Mucosa of descending colon (tissue), 3 donors: ENCODE measurements around the gene LRRK2. TPM values are rescaled to one million over a fixed set of nuclear protein-coding genes. Genes with fewer than 3 reads are reported as not detected.
"Not testable (repeated sequence)": the region's sequence is repeated elsewhere in the genome, so short reads cannot be mapped to it uniquely, and the experiment has no call there.

Experiments
- ATAC-seq: fragments of 200-7000 bp; cut with Tn5 transposase; one replicate; pipeline ENCODE4 v1.9.1; 2020; ENCODE audit warnings: mild to moderate bottlenecking, moderate library complexity
- DNase-seq, 3 donors: peaks; one replicate each; pipeline ENCODE4 v3.0.0-alpha.2; 2020
- H3K36me3 ChIP-seq: fragments of 200-600 bp; one replicate; pipeline ENCODE4 v1.8.0; 2021; ENCODE audit warnings: low read depth, mild to moderate bottlenecking
- H3K4me1 ChIP-seq: fragments of 200-600 bp; one replicate; pipeline ENCODE4 v1.8.0; 2021; ENCODE audit warnings: low read depth, mild to moderate bottlenecking
- H3K4me3 ChIP-seq: fragments of 200-600 bp; one replicate; pipeline ENCODE4 v1.8.0; 2021; ENCODE audit warnings: mild to moderate bottlenecking
- H3K9me3 ChIP-seq: fragments of 200-600 bp; one replicate; pipeline ENCODE4 v1.8.0; 2021; ENCODE audit warnings: mild to moderate bottlenecking
- intact Hi-C, 2 donors: fragments of 100-400 bp; cut with DNase I in 1 of 2; cut with micrococcal nuclease in 1 of 2; formaldehyde crosslinking; loops; one replicate each; pipeline versions ENCODE4 v1.11.0 to v1.11.1; 2022; cut with DNase I, micrococcal nuclease
- total RNA-seq, 3 donors: library from RNA; stranded (reverse); fragmentation: NEBNext Ultra II Directional in 2 of 3; extraction: Animal tissue kit (Norgen Biotek cat#: 25700) in 2 of 3; gene quantifications; one replicate each; pipeline versions ENCODE4 v1.2.1 to v1.2.4, GENCODE V29; 2021 to 2023
- TF ChIP-seq, protein P1 (sequence below): fragments of 200-600 bp; IDR thresholded peaks from one replicate; pipeline ENCODE4 v1.8.0; 2022; ENCODE audit warnings: antibody characterized with exemption, mild to moderate bottlenecking
- donor health status: DM: no; HTN: no; CAD: no; lungs with moderate emphysema.
- donor health status: DM: no; HTN: no; CAD: no.
- donor health status: DM: no; HTN: yes; CAD: no.

The LRRK2 gene
- total RNA-seq, 3 donors from 2014 or later: 1.6 to 15.7 (median 3.3) TPM

DNA sequence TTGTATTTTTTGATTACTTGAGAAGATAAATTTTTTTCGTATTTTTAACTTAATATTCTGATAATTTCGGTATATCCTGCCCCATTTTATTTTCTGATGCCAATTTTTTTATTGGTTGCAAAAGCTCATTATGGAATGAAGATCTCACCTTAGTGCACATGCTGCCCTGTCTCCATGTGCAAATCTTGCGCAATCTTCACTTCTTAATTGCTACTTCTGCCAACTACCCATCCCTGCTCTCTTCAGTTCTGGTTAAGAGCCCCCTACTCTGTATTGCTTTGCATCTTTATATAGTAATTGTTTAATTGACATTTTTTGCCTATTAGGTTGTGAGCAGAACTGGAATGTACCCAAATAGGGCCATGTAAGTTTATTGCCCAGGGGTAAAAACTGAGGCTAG lies 20.5 kb upstream of the LRRK2 start:
- no peaks in the 10 kb centered on the region for H3K4me1 ChIP-seq
- no peak for ATAC-seq
- intact Hi-C loops: no loop called here

DNA sequence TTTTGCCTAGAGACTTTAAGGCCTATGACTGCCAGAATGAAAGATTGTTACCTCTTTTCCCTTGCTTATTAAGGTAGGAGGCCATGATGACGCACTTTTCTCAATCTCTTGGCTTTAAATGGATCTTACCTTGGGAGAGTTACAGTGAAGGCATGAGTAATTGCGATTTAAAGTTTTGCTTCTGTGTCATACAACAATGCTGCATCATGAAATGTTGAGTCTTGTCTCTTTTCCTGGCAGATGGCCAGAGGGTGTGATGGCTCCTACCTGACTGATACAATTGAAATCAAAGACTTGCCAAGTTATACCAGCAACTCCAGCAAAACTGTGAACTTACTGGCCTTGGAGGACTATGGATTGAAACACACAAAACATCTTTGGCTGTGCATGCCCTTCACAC lies 17.2 kb upstream of the LRRK2 start:
- TF ChIP-seq, protein P1, sequence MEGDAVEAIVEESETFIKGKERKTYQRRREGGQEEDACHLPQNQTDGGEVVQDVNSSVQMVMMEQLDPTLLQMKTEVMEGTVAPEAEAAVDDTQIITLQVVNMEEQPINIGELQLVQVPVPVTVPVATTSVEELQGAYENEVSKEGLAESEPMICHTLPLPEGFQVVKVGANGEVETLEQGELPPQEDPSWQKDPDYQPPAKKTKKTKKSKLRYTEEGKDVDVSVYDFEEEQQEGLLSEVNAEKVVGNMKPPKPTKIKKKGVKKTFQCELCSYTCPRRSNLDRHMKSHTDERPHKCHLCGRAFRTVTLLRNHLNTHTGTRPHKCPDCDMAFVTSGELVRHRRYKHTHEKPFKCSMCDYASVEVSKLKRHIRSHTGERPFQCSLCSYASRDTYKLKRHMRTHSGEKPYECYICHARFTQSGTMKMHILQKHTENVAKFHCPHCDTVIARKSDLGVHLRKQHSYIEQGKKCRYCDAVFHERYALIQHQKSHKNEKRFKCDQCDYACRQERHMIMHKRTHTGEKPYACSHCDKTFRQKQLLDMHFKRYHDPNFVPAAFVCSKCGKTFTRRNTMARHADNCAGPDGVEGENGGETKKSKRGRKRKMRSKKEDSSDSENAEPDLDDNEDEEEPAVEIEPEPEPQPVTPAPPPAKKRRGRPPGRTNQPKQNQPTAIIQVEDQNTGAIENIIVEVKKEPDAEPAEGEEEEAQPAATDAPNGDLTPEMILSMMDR: no peak
- H3K9me3 ChIP-seq: peaks cover under 1% of the 10 kb centered on the region
- H3K36me3 ChIP-seq: no peaks in the 10 kb centered on the region
- no peak for ATAC-seq
- DNase-seq: no peak
- H3K4me1 ChIP-seq: no peaks in the 10 kb centered on the region
- intact Hi-C loops: no loop called here
- H3K4me3 ChIP-seq: no peak overlapping the region

More for the DNA sequence above, 20.5 kb upstream of the LRRK2 start:
- Histone ChIP-seq H3K9me3 (no peaks in the 10 kb centered on the region), H3K4me3 (no peak overlapping the region), H3K36me3 (no peaks in the 10 kb centered on the region)
- TF ChIP-seq, protein P1: no peak
- DNase-seq: no peak

DNA sequence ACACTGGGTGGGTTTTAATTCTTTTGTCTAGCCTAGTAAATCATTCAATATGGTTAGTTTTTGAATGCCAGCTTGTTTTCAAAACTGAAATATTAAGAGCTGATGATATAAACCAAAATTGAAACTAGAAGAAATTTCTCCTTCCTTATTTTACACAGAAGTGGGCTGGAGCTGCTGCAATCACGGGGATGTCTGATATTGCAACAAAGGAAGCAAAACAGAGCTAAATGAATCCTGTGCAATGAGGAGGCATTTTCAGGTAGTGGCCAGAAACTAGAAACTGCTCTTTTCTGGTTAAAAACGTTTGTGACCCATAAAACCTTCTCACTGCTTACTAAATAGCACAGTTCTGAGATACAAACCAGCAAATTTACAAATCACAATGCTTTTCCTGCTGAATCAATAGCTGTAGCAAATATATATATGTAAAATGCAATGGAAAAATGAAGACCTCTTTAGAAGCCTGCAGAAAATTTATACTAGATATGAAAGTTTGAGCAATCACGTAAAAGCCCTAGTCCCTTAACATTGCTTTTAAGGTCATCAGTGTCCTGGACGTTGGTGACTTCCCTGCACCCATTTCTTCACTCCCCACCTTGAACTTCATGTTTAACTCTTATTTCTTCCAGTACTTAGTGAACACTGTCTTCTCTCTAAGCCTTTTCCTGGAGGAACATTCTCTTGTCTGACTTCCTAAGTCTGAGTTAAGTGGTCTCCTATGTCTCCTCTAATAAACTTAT lies 15.9 kb upstream of the LRRK2 start:
- no peak overlapping the region for H3K4me3 ChIP-seq
- H3K9me3 ChIP-seq: peaks cover 3% of the 10 kb centered on the region
- H3K4me1 ChIP-seq: no peaks in the 10 kb centered on the region
- H3K36me3 ChIP-seq: no peaks in the 10 kb centered on the region
- DNase-seq: peak in 1 of 3 donors; percentile 19
- peak; percentile 52 for ATAC-seq
- intact Hi-C loops: no loop called here
- TF ChIP-seq, protein P1: no peak

DNA sequence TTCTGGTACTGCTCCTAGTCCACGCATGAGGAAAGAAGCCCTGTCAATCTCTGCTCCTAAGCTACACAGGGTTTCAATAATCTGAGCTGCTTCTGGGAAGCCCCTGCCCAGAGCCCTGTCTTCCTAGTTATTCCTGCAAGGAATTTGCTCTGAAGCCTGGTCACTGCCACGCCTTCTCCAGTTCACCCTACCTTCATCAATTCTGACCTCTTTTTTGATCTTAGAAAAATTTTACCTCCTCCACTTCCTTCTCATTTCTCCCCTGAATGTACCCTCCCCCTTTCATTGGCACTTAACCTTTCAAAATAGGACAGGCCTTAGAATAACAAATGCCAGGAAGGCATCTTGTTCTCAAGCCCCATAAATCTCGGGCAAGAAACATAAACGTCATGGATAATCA lies 14.9 kb upstream of the LRRK2 start:
- H3K4me1 ChIP-seq: no peaks in the 10 kb centered on the region
- ATAC-seq (no peak), DNase-seq (no peak)
- TF ChIP-seq, protein P1: no peak
- no peaks in the 10 kb centered on the region for H3K36me3 ChIP-seq
- H3K9me3 ChIP-seq: peaks cover 3% of the 10 kb centered on the region
- no peak overlapping the region for H3K4me3 ChIP-seq
- intact Hi-C loops: no loop called here

DNA sequence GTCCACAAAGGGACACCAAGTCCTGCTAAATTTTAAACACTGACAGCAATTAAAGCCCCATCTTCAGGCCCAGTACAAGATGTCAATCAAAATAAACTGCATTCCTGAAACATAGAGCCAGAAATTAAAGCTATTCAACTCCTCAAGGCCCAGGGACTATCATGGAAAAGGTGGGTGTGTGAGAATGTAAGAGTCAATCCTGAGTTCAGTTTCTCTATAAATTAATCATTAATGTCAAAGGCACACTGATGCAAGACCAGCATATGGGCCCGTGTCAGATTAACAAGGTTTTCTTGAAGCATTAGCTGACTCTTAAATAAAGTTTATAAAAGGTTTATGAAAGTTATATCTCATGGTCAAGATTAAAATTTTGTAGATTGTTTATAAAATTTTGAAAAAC lies 13.6 kb upstream of the LRRK2 start:
- DNase-seq, H3K36me3 ChIP-seq, H3K4me1 ChIP-seq, H3K4me3 ChIP-seq, ATAC-seq, H3K9me3 ChIP-seq, intact Hi-C loops: not testable (repeated sequence)

DNA sequence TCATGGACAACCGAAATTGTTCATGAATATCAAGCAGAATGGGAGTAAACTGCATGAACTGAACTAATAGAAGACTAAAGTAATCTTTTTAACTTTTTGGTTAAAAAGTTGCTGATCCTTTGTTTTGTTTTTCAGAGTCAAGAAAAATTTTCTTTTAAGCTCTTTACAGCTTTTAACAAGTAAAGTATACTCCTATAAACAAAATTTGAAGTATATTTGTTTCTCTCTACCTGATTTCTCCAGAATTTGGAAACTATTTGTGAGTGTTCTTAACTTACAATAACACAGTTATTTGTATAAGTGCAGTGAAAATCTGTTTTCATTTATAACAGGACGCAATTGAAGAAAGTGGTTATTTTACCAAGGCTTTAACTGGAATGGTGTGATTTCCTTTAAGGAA lies 12.2 kb upstream of the LRRK2 start:
- Histone ChIP-seq H3K4me3 (no peak overlapping the region), H3K9me3 (peaks cover 3% of the 10 kb centered on the region), H3K36me3 (no peaks in the 10 kb centered on the region), H3K4me1 (no peaks in the 10 kb centered on the region)
- DNase-seq (no peak), ATAC-seq (no peak)
- intact Hi-C loops: no loop called here
- TF ChIP-seq, protein P1: no peak
